ENCODE measurements around the gene HSD11B2.

The HSD11B2 gene

GRCh38 chr16:67470359-67470758, 39.4 kb downstream of the HSD11B2 start:
- Histone ChIP-seq H3K79me1 (replicated peaks; ENCODE audit: low read length, poor library complexity, severe bottlenecking) (peaks cover 25% of the 10 kb centered on the region), H3K27ac (ENCODE audit: low read length, poor library complexity, severe bottlenecking) (no peak overlapping the region), H2BK15ac (ENCODE audit: low read depth, poor library complexity, severe bottlenecking) (no peak overlapping the region), H3K4me3 (ENCODE audit: insufficient read depth in 1 of 2, low read depth in 1 of 2, low read length in 2 of 2) (no peak overlapping the region), H2BK12ac (ENCODE audit: low read length in 2 of 2) (no peak overlapping the region), H3K4ac (ENCODE audit: low read depth in 1 of 2, low read length in 2 of 2) (no peak overlapping the region), H3K4me1 (ENCODE audit: control insufficient read depth, insufficient read depth, low read depth, low read length) (peaks cover 23% of the 10 kb centered on the region), H3K14ac (ENCODE audit: low read length in 2 of 2) (no peak overlapping the region), H3K9ac (ENCODE audit: low read length) (no peak overlapping the region), H2AK5ac (ENCODE audit: low read length, severe bottlenecking) (no peak overlapping the region), H2AFZ (ENCODE audit: low read depth, low read length) (no peak overlapping the region), H2BK120ac (ENCODE audit: low read depth, low read length) (no peak overlapping the region), H3K27me3 (ENCODE audit: control insufficient read depth in 1 of 2, insufficient read depth in 1 of 2, low read length in 2 of 2) (no peaks in the 10 kb centered on the region), H3K18ac (ENCODE audit: low read depth in 1 of 2, low read length in 2 of 2) (no peak overlapping the region), H2BK5ac (ENCODE audit: low read depth, low read length, poor library complexity, severe bottlenecking) (no peak overlapping the region), H3K9me3 (ENCODE audit: control insufficient read depth, low read length) (no peaks in the 10 kb centered on the region), H3K4me2 (ENCODE audit: low read length, poor library complexity, severe bottlenecking) (no peak overlapping the region), H3K23ac (ENCODE audit: low read length in 2 of 2) (peak overlapping the region in 1 of 2 experiments; percentile 2), H4K91ac (ENCODE audit: low read length) (no peak overlapping the region), H3K36me3 (ENCODE audit: control insufficient read depth in 1 of 2, insufficient read depth in 2 of 2, low read depth in 1 of 2, low read length in 2 of 2) (peaks cover 7 to 14% of the 10 kb centered on the region in 2 experiments), H4K8ac (ENCODE audit: low read length) (no peak overlapping the region)
- 94% methylated on average over 7 of the region's 7 CpGs for WGBS
- no peak for DNase-seq

GRCh38 chr16:67471758-67472384, 41.0 kb downstream of the HSD11B2 start:
- no peak overlapping the region for H2AFZ ChIP-seq (ENCODE audit: low read depth, low read length)
- no peak for DNase-seq
- no peak overlapping the region for H2BK15ac ChIP-seq (ENCODE audit: low read depth, poor library complexity, severe bottlenecking)
- H2BK120ac ChIP-seq (ENCODE audit: low read depth, low read length): no peak overlapping the region
- no peaks in the 10 kb centered on the region for H3K9me3 ChIP-seq (ENCODE audit: control insufficient read depth, low read length)
- H3K4me2 ChIP-seq (ENCODE audit: low read length, poor library complexity, severe bottlenecking): no peak overlapping the region
- H3K79me1 ChIP-seq (replicated peaks; ENCODE audit: low read length, poor library complexity, severe bottlenecking): peaks cover 23% of the 10 kb centered on the region
- no peak overlapping the region for H4K8ac ChIP-seq (ENCODE audit: low read length)
- no peak overlapping the region for H3K4ac ChIP-seq (ENCODE audit: low read depth in 1 of 2, low read length in 2 of 2)
- H3K18ac ChIP-seq (ENCODE audit: low read depth in 1 of 2, low read length in 2 of 2): no peak overlapping the region
- no peak overlapping the region for H3K4me3 ChIP-seq (ENCODE audit: insufficient read depth in 1 of 2, low read depth in 1 of 2, low read length in 2 of 2)
- H3K27ac ChIP-seq (ENCODE audit: low read length, poor library complexity, severe bottlenecking): no peak overlapping the region
- peaks cover 10% of the 10 kb centered on the region for H3K4me1 ChIP-seq (ENCODE audit: control insufficient read depth, insufficient read depth, low read depth, low read length)
- H3K23ac ChIP-seq (ENCODE audit: low read length in 2 of 2): no peak overlapping the region
- no peak overlapping the region for H3K14ac ChIP-seq (ENCODE audit: low read length in 2 of 2)
- no peak overlapping the region for H2BK5ac ChIP-seq (ENCODE audit: low read depth, low read length, poor library complexity, severe bottlenecking)
- H3K9ac ChIP-seq (ENCODE audit: low read length): no peak overlapping the region
- WGBS: 98% methylated on average over 5 of the region's 6 CpGs
- no peak overlapping the region for H2BK12ac ChIP-seq (ENCODE audit: low read length in 2 of 2)
- H2AK5ac ChIP-seq (ENCODE audit: low read length, severe bottlenecking): no peak overlapping the region
- peaks cover 7 to 18% of the 10 kb centered on the region in 2 experiments for H3K36me3 ChIP-seq (ENCODE audit: control insufficient read depth in 1 of 2, insufficient read depth in 2 of 2, low read depth in 1 of 2, low read length in 2 of 2)
- H3K27me3 ChIP-seq (ENCODE audit: control insufficient read depth in 1 of 2, insufficient read depth in 1 of 2, low read length in 2 of 2): no peaks in the 10 kb centered on the region
- peak overlapping the region; percentile 11 for H4K91ac ChIP-seq (ENCODE audit: low read length)

GRCh38 chr16:67474551-67475455, 43.9 kb downstream of the HSD11B2 start:
- no peak overlapping the region for H3K18ac ChIP-seq (ENCODE audit: low read depth in 1 of 2, low read length in 2 of 2)
- H2AK5ac ChIP-seq (ENCODE audit: low read length, severe bottlenecking): no peak overlapping the region
- no peak overlapping the region for H2BK12ac ChIP-seq (ENCODE audit: low read length in 2 of 2)
- H4K91ac ChIP-seq (ENCODE audit: low read length): no peak overlapping the region
- no peak overlapping the region for H2BK120ac ChIP-seq (ENCODE audit: low read depth, low read length)
- H3K9ac ChIP-seq (ENCODE audit: low read length): no peak overlapping the region
- no peaks in the 10 kb centered on the region for H3K9me3 ChIP-seq (ENCODE audit: control insufficient read depth, low read length)
- peaks cover 12% of the 10 kb centered on the region for H3K79me1 ChIP-seq (replicated peaks; ENCODE audit: low read length, poor library complexity, severe bottlenecking)
- no peak for DNase-seq
- H3K4me2 ChIP-seq (ENCODE audit: low read length, poor library complexity, severe bottlenecking): no peak overlapping the region
- H2BK15ac ChIP-seq (ENCODE audit: low read depth, poor library complexity, severe bottlenecking): no peak overlapping the region
- H4K8ac ChIP-seq (ENCODE audit: low read length): no peak overlapping the region
- H3K4me1 ChIP-seq (ENCODE audit: control insufficient read depth, insufficient read depth, low read depth, low read length): peaks cover 16% of the 10 kb centered on the region
- no peak overlapping the region for H2AFZ ChIP-seq (ENCODE audit: low read depth, low read length)
- no peak overlapping the region for H3K14ac ChIP-seq (ENCODE audit: low read length in 2 of 2)
- H3K4me3 ChIP-seq (ENCODE audit: insufficient read depth in 1 of 2, low read depth in 1 of 2, low read length in 2 of 2): no peak overlapping the region
- H3K27ac ChIP-seq (ENCODE audit: low read length, poor library complexity, severe bottlenecking): no peak overlapping the region
- 90% methylated on average over 11 of the region's 11 CpGs for WGBS
- H3K23ac ChIP-seq (ENCODE audit: low read length in 2 of 2): no peak overlapping the region
- H2BK5ac ChIP-seq (ENCODE audit: low read depth, low read length, poor library complexity, severe bottlenecking): no peak overlapping the region
- H3K27me3 ChIP-seq (ENCODE audit: control insufficient read depth in 1 of 2, insufficient read depth in 1 of 2, low read length in 2 of 2): no peaks in the 10 kb centered on the region
- H3K36me3 ChIP-seq (ENCODE audit: control insufficient read depth in 1 of 2, insufficient read depth in 2 of 2, low read depth in 1 of 2, low read length in 2 of 2): peaks cover 7 to 28% of the 10 kb centered on the region in 2 experiments
- H3K4ac ChIP-seq (ENCODE audit: low read depth in 1 of 2, low read length in 2 of 2): no peak overlapping the region

- Histone ChIP-seq H3K14ac (ENCODE audit: low read length in 2 of 2) (no peak overlapping the region), H2BK15ac (ENCODE audit: low read depth, poor library complexity, severe bottlenecking) (no peak overlapping the region), H3K27ac (ENCODE audit: low read length, poor library complexity, severe bottlenecking) (no peak overlapping the region), H3K9me3 (ENCODE audit: control insufficient read depth, low read length) (no peaks in the 10 kb centered on the region), H3K4me3 (ENCODE audit: insufficient read depth in 1 of 2, low read depth in 1 of 2, low read length in 2 of 2) (no peak overlapping the region), H4K8ac (ENCODE audit: low read length) (no peak overlapping the region), H3K36me3 (ENCODE audit: control insufficient read depth in 1 of 2, insufficient read depth in 2 of 2, low read depth in 1 of 2, low read length in 2 of 2) (peaks cover 5 to 28% of the 10 kb centered on the region in 2 experiments), H3K23ac (ENCODE audit: low read length in 2 of 2) (no peak overlapping the region), H2AK5ac (ENCODE audit: low read length, severe bottlenecking) (no peak overlapping the region), H3K4ac (ENCODE audit: low read depth in 1 of 2, low read length in 2 of 2) (no peak overlapping the region), H2BK5ac (ENCODE audit: low read depth, low read length, poor library complexity, severe bottlenecking) (no peak overlapping the region), H2BK120ac (ENCODE audit: low read depth, low read length) (no peak overlapping the region), H3K79me1 (replicated peaks; ENCODE audit: low read length, poor library complexity, severe bottlenecking) (peaks cover 20% of the 10 kb centered on the region), H3K27me3 (ENCODE audit: control insufficient read depth in 1 of 2, insufficient read depth in 1 of 2, low read length in 2 of 2) (no peaks in the 10 kb centered on the region), H3K9ac (ENCODE audit: low read length) (no peak overlapping the region), H3K4me2 (ENCODE audit: low read length, poor library complexity, severe bottlenecking) (no peak overlapping the region), H3K18ac (ENCODE audit: low read depth in 1 of 2, low read length in 2 of 2) (no peak overlapping the region), H2BK12ac (ENCODE audit: low read length in 2 of 2) (no peak overlapping the region), H2AFZ (ENCODE audit: low read depth, low read length) (no peak overlapping the region), H3K4me1 (ENCODE audit: control insufficient read depth, insufficient read depth, low read depth, low read length) (peaks cover 21% of the 10 kb centered on the region), H4K91ac (ENCODE audit: low read length) (no peak overlapping the region)
- WGBS: 96% methylated on average over 5 of the region's 8 CpGs
- DNase-seq: no peak
Measured at GRCh38 chr16:67477960-67478554, 47.1 kb downstream of the HSD11B2 start.

Measured in mesenchymal stem cell (in vitro differentiated cells and primary cell).